NCI-H2196 (cell line): ENCODE measurements around the gene LAMA5.

Experiments used
- DNase-seq: peaks from one replicate; lab custom pipeline; 2025; ENCODE audit not compliant: unreplicated experiment; lab: John Stamatoyannopoulos, UW

LAMA5 gene

DNA sequence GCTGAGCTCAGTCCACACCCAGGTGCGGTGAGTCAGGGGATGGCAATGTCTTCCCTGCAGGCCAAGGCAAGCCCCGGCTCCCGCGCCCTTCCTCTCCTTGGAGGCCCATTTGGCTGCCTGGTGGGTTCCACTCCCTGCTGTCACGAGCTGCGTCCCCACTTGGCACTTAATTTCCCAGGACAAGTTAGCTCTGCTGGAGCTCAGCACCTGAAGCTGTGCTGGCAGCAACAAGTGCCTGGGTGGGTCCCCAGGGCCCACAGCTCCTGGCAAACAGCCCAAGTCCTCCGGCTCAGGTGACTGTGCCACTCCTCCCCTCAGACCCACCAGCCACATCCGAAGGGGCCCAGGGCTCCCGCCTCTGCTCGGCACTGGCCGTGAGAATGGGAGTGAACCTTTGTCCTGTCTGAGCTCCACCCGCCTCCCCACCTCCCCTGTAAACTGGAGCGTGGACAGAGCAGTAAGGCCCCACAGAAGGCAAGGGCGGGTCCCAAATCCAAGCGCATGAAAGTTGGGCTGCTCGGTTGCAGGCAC, 16.9 kb downstream of the LAMA5 start:
- no peak for DNase-seq

DNA sequence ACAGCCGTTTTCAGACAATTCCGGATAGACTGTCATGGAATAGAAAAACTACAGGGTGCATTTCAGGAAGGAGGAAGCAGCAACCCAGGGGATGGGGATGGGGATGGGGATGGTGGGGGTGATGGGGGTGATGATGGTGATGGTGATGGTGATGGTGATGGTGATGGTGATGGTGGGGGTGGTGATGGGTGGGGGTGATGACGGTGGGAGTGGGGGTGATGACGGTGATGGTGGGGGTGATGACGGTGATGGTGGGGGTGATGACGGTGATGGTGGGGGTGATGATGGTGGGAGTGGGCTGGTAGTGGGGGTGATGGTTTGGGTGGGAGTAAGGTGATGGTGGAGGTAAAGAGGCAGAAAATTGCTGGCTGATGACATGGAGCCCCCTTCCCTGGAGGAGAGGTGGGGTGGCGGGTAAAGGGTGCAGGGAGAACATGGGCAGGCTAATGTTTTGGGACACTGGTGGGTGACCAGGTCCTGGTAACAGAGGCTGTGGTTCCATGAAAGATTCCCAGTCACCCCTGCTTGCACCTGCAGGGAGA, 17.5 kb downstream of the LAMA5 start:
- no peak for DNase-seq

DNA sequence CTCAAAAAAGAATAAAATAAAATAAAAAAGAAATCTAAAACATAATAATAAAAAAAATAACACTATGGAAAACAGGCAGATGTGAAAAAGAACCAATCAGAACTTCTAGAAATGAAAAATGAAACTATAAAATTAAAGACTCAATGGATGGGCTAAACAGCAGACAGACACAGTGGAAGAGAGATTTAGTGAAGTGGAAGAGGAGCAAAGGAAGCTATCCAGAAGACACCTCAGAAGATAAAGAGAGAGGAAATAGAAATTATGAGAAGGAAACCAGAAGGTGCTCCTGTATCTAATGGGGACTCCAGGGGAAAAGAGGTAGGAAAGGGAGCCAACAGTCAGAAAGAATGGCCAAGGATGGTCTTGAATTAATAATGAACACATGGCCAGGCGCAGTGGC, 18.5 kb downstream of the LAMA5 start:
- DNase-seq, result no peak

DNA sequence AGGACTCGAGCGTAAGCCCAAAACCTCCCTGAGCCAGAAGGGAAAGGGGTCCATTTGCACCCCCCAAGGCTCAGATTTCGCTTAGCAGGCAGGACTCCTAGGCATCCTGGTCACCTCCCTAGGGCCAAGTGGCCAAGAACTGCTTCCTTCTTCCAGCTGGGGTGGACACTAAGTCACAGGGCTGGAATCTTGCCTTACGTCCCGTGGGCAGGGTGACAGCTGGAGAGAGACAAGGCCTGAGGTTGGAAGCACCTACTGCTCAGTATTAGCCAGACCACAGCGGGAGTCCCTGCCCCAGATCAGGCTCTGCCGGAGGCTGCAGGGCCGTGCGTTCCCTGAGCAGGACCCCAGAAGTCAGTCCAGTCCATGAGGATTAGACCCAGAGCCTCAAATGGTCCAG, 19.7 kb downstream of the LAMA5 start:
- DNase-seq, result no peak

DNA sequence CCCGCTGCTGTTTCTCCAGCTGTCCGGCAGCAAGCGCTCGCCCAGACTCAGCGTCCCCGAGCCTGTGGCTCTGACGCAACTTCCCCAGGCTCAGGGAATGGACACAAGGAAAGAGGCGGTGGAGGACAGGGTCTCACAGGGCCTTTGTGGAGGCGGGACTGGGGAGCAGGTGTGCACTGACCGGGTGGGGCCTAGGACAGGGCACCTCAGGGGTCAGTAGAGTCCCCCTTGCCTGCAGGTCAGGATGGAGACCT, 20.0 kb downstream of the LAMA5 start:
- no peak for DNase-seq

DNA sequence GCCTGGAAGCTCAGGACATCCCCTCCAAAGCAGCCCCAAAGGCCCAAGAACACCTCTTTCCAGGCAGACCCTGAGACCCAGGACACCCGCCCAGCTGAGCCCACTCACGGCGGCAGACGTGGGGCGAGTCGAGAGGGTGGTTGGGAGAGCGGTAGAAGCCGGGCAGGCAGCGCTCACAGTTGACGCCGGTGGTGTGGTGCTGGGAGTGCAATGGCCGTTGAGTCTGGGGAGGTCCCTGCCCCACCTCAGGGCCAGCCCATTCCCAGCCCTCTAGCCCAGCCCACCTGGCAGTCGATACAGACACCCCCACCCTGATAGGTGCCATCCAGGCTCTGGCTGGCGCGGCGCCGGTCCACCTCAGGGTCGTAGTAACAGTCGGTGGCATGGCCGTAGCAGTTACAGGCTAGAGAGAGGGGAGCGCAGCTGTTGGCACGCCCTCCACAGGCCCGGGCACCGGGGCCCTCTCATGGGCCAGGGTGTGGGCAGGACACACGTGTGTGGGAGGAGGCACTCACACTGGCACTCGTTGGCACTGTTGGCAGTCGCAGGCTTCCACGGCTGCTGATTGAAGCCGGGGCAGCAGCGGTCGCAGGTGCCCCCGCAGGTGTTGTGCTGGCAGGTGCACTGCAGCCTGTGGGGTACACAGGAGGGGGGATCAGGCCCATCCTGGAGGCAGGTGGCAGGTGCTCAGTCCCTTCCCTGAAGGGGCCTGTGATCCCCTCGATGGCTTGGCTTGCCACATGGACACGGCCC, 20.5 kb downstream of the LAMA5 start:
- no peak for DNase-seq

DNA sequence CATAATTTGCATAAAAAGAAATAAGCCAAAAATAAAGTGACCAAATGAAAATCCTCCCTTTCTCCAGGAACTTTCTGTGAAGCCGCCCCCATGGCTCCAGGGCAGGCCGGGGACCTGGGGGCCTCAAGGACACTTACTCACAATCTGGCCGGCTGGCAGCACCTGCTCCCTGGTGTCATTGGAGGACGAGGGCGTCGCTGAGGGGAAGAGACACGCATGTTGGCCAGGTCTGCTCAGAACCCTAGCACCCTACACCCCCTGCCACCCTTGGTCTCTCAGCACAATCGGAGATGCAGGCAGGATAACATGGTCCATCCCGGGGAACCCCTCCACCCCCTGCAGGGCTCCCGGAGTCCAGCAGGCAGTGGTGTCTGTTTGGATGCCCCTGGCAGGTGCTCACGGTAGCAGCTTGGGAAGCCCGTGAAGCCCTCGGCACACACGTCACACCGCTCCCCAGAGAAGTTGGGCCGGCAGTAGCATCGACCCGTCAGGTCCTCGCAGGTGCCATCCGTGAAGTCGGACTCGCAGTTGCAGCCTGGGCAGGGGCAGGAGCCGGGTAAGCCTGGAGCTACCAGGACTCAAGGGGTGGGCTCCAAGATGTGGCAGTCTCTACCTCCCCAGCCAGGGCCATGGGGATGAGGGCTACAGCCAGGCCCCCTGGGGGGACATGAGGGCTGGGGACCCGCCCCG, 21.3 kb downstream of the LAMA5 start:
- no peak for DNase-seq

DNA sequence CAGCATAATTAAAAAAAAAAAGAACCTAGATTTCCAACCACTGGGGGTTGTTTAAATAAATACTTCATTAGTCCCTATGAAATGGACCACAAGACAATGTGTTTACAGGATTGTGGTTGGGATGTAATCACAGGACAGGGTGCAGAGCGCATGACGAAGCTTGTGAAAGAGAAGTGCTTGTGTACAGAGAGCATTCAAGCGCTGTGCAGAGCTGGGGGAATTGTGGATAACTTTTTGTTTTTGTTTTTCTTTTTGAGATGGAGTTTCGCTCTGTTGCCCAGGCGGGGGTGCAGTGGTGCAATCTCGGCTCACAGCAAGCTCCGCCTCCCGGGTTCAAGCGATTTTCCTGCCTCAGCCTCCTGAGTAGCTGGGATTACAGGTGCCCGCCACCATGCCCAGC, 22.3 kb downstream of the LAMA5 start:
- no peak for DNase-seq

DNA sequence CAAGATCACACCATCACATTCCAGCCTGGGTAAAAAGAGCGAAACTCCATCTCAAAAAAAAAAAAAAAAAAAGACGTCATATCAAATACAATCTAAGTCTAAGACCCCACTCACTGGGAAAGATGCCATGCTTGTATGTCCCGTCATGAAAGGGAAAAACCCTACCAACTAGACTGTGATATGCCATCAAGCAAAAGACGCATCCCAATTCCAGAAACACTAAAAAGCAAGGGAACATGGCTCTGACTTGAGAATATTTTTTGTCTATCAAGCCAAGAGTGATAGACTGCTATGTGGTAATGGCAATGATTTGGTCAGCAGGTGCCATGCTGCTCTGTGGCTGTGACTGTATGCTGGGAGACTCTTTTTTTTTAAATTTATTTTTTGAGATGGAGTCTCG, 23.0 kb downstream of the LAMA5 start:
- DNase-seq, result no peak

DNA sequence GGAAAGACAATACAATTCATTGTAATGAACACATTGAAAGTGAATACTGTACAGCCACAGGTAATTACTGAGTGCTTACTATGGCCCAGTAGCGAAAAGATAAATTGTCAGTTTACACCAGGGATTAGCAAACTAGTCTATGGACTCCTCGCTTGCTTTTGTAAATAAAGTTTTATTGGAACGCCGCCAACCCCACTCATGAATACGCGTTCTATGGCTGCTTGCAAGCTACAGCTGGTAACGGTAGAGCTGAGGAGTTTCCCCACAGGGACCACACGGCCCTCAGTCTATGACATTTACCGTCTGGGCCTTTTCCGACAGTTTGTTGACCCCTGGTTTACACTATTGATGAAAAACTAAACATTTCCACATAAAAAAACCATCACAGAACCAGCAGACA, 24.2 kb downstream of the LAMA5 start:
- peak; percentile 55 for DNase-seq

DNA sequence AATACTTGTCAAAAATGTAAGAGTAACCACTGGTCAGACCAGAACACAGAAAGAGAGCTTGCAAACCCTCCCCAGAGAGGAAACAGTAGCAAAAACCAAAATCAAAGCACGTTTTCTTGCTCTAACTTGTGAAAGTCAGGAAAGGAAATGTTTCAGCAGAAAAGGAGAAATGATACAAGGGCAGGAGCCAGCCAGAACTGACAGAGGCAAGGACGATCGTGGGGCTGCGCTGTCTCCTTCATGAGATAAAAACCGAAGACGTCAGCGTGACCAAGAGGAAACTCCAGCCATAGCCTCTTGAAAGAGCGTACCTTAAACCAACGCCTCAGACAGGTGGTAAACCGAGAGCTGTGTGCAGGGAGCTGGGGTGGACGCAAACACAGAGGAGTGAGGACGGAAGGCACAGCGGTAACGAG, 27.5 kb downstream of the LAMA5 start:
- DNase-seq, result no peak

DNA sequence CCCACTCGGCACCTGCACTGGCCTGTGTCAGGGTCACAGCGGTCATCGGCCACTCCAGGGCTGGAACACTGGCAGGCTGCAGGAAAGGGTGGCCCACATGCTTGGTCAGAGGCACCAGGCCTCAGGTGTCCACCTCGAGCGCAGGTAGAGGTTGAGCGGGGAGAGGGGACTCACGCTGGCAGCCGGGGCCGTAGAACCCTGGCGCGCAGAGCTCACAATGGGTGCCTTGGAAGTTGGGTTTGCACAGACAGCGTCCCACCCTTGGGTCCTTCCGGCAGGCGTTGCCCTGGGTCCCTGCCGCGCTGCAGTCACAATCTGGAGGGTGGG, 28.9 kb downstream of the LAMA5 start:
- DNase-seq, result no peak

DNA sequence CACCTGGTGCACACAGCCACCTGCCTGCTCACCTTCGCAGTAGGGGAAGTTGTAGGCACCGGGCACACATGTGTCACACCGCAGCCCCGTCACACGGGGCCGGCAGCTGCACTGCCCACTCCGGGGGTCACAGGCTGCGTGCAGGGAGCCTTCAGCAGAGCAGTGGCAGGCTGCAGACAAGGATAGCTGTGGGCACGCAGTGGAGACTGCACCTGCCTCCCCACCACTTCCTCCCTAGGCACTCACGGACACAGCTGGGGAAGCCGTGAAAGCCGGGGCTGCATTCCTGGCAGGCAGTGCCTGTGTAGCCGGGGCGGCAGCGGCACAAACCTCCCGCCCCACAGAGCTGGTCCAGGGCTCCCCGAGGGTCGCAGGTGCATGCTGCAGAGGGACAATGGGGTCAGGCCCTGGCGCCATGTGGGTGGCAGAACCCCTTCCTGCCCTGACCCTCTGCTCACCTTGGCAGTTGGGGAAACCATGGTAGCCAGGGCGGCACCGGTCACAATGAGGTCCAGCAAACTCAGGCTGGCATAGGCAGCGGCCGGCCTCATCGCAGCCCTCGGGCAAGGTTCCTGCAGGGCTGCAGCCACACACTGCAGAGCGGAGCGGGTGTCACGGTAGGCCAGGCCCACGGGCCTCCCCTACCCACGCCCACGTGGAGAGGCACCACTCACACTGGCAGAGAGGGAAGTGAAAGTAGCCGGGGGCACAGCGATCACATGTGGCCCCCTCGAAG, 29.4 kb downstream of the LAMA5 start:
- no peak for DNase-seq

DNA sequence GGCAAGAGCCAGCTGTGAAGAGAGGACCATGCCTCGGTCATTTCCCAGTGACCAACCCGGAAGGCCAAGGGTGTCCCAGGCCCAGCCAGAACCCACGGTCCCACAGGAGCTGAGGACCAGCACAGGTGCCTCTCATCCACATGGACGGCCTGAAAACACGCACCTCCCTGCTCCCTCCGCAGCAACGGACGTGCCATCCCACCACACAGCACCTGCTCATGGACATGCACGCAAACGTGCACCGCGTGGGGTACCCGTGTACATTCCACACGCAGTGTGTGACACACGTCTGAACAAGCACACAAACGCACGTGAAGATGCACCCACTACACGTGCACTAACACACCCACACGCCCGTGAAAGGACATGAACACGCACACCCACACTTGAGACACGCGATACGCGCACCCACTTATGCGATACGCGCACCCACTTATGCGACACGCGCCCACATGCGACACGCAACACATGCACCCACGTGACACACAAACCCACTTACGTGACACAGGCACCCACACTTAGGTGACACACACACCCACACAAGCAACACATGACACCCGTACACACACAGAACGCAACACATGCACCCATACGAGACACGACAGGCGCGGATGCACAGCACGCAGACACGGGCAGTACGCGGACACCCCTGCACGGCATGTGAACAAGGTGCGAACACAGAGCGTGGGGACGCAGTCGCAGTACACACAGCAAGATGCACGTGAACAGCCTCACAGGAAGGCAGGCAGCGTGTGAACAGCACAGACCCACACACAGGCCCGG, 30.1 kb downstream of the LAMA5 start:
- no peak for DNase-seq

DNA sequence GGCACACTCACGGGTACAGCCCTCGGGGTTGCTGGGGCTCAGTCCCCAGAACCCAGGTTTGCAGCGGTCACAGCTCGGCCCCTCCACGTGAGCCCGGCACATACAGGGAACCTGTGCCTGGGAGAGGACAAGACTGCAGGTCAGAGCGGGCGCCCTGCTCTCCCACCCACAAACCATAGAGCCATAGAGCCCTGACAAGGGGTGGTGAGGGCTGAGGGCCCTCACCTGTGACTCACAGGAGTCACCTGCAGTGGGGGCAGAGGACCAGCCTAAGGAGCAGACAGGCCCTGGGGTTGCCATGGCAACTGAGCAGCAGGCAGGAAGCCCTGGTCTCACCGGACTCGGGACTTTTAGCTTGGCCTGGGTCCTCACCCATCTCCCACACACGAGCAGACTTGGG, 30.8 kb downstream of the LAMA5 start:
- DNase-seq, result no peak

DNA sequence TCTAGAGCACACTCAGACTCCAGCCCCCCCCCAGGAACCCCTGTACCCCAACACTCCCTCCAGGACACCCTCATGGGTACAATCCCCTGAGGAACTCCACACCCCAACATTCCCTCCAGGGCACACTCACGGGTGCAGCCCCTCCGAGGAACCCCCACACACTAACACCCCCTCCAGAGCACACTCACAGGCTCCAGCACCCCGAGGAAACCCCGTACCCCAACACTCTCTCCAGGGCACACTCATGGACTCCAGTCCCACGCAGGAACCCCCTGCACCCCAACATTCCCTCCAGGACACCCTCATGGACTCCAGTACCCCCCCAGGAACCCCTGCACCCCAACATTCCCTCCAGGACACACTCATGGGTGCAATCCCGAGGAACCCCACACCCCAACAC, 31.6 kb downstream of the LAMA5 start:
- no peak for DNase-seq

DNA sequence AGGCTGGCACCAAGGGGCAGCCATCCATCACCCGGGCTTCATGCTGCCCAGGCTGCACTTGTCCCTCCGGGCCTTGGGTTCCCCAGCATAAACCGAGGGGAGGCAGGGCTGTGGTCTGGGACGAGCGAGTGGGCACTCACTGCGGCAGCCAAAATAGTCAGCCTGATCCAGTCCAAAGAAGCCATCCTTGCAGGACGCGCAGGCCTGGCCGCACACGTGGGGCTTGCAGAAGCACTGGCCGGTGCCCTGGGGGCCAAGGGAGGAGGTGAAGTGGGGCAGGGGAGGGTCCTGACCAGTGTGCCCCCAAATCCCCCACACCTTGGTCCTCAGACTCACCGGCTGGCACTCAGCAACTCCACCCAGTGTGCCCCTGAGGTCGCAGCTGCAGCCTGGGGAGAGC, 32.2 kb downstream of the LAMA5 start:
- no peak for DNase-seq

DNA sequence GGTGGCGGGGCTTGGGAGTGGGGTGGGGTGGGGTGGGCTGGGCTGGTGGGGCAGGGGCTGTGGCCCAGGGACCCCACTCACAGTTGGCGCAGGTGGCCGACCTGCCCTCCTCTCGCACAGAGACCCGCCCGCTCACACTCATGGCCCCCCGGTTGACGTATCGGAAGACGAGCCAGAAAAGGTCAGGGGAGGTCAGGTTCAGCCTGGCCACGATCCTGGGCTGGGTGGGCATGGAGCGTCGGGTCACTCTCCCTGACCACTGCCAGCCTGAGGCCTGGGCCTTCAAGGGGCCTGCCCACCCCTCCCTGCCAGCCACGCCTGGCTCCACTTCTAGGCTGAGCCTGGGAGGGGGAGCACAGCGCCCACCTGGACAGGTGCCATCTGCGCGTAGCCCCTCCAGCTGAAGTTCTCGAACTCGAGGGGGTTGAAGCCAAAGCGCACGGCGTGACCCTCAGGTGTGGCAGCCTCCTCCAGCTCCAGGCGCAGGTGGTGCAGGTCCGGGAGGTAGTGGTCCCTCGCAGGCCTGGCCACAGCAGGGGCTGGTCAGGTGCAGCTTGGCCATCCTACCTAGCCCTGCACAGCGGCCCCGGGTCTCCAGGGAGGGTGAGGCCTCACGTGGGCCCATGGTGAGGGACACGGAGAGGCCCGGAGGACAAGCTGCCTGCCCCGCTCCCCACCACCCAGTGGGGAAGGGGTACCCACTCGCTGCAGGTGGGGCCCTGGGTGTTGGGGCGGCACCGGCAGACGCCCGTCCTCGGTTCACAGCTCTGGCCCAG, 33.1 kb downstream of the LAMA5 start:
- DNase-seq, result no peak

DNA sequence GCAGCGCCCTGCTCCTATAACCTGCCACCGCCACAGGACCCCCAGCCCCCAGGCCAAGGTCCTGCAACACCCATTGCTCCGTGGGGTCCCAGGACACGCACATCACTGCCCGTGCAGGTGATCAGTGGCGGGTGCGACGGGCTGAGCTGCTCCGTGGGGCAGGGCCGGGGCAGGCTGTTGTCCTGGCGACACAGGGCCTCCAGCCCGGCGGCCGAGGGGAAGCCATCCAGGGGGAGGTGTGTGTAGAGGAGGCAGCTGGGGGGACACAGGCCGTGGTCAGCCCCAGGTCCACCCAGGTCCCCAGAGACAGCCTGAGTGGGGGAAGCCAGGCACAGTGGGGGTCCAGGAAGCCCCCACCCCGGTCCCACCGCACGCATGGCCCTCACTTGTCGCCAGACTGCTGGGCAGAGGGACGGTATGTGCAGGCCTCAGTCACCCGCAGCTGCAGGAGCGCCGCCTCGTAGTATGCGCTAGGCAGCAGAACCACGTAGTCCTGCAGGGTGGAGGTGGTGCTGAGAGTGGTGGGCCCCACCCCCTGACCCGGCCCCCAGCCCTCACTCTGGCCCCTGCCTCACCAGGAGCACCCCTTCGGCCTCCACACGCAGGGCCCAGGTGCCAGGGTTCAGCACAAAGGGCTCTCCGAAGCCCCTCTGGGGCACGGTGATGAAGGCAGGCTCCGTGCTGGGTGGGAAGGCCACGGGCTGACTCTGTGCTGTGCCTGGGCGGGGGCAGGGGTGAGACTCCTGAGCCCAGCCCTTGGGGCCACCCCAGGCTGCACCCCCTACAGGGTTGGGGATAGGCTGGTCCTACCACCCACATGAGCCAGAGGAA, 33.9 kb downstream of the LAMA5 start:
- DNase-seq, result no peak

DNA sequence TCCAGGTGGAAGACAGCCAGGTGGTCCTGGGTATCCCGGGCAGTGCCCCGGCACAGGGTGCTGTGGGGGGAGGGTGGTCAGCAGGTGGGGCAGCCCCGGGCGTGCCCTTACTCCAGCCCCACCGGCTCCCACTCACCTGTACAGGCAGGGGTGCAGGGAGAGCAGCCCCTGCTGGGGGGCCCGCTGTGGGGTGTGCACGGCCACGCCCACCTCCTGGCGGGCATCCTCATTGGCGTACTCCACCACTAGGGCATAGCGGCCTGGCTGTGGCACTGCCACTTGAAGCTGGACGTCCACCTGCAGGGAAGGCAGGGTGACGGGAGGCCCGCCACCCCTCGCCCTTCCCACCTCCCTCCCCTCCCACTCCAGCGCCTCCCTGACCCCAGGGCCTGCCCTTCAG, 34.7 kb downstream of the LAMA5 start:
- DNase-seq, result no peak
